IPS-15b (cell line): ENCODE data around the gene F12.

Experiments used
- H3K27me3 ChIP-seq: one replicate; pipeline ENCODE4 v1.6.1; 2013; ENCODE audit warnings: low read length; ENCODE audit not compliant: control insufficient read depth, insufficient read depth
- H3K36me3 ChIP-seq: one replicate; pipeline ENCODE4 v1.6.1; 2013; ENCODE audit warnings: low read length; ENCODE audit not compliant: control insufficient read depth, insufficient read depth
- H3K4me1 ChIP-seq: one replicate; pipeline ENCODE4 v1.6.1; 2013; ENCODE audit warnings: mild to moderate bottlenecking, low read length; ENCODE audit not compliant: control insufficient read depth, insufficient read depth
- H3K4me3 ChIP-seq: one replicate; pipeline ENCODE4 v1.5.1; 2013; ENCODE audit warnings: low read depth, low read length
- H3K9ac ChIP-seq: one replicate; pipeline ENCODE4 v1.6.1; 2013; ENCODE audit warnings: low read depth, mild to moderate bottlenecking, low read length
- H3K9me3 ChIP-seq: one replicate; pipeline ENCODE4 v1.6.1; 2013; ENCODE audit warnings: mild to moderate bottlenecking, low read length; ENCODE audit not compliant: control insufficient read depth, insufficient read depth

Gene F12

DNA sequence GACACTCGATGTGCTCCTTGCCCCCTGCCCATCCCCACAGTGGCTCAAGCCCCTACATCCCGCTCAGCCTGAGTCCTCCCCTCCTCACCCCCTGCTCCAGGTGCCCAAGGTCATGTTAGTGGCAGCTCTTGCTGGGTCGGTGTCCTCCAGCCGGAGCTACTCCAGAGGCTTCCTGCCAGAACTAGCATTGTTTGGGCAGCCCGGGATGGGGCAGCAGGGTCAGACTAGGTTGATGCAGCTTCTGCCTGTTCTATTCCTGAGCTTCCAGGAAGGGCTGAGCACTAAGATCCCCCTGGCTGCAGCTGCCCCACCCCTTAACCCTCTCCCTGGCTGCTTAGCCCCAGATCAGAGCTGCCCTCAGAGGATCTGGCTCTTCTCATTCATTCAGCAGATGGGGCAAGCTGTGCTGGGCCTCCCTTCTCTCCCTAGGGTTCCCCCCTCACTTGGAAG lies 51.0 kb downstream of the F12 start:
- H3K36me3 ChIP-seq, result no peaks in the 10 kb centered on the region
- H3K4me1 ChIP-seq, result peaks cover 8% of the 10 kb centered on the region
- no peaks in the 10 kb centered on the region for H3K9me3 ChIP-seq
- no peak overlapping the region for H3K9ac ChIP-seq
- H3K4me3 ChIP-seq, result no peak overlapping the region
- peaks cover 10% of the 10 kb centered on the region for H3K27me3 ChIP-seq

DNA sequence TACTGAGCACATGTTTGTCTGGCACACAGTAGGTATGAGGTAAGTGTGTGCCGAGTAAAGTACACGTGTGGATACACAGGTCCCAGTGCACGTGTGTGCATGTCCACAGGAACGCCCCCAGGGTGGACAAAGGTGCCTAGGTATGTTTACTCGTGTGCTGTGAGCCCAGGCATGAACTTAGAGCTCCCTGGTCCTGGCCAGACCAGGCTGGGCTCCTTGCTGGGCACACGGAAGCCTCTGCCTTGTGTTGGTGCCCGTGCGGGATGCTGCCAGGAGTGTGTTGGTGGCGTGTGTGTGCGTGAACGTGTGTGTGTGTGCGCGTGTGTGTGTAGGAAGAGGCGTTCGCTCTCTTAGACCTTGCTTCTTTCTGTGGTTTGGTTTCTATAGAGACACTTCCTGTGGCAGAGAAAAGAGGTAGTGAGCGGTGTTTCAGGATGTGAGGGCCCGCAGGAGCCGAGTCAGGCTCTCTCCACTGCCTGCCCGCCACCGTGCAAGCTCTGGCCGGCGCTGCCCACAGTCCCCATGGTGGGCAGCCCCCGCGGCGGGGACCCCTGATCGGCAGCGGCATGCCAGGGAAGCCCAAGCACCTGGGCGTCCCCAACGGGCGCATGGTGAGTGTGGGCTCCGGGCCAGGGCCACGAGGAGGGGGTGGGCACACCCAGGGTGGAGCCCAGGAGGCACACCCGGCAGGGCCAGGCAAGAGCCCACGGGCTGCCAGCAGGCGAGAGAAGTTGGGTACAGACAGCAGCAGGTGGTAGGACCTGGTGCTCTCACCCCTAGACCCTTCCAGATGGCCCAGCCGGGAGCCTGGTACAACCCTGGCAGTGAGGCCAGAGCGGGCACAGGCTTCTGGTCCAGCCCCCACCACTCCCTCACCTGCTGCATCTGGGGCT lies 51.7 kb downstream of the F12 start, which contains the start of gene RGS14:
RGS14 (plus strand) TSS at position 466 of the 893 bp plus-strand sequence; CDS start at position 567, 101 bp downstream.
- Histone ChIP-seq H3K4me1 (peaks cover 8% of the 10 kb centered on the region), H3K27me3 (peaks cover 10% of the 10 kb centered on the region), H3K36me3 (no peaks in the 10 kb centered on the region), H3K4me3 (no peak within 1 kb of the TSS), H3K9ac (no peak within 1 kb of the TSS), H3K9me3 (no peaks in the 10 kb centered on the region)

DNA sequence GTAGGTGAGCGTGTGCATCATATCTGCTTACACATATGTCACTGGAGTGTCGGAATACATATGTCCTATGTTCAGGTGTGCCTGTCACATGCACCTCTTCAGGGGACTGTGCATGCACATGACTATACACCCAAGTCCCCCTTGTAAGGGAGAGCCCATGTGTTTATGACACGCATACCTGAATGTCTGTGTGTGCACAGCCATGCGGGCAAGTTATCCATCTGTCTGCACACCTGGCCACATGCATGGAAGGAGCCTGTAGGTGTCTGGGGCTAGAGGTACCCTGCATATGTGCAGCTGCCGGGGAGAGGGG lies 52.3 kb downstream of the F12 start:
- Histone ChIP-seq H3K9ac (no peak overlapping the region), H3K9me3 (no peaks in the 10 kb centered on the region), H3K4me3 (no peak overlapping the region), H3K27me3 (peaks cover 7% of the 10 kb centered on the region), H3K4me1 (peaks cover 3% of the 10 kb centered on the region), H3K36me3 (no peaks in the 10 kb centered on the region)

DNA sequence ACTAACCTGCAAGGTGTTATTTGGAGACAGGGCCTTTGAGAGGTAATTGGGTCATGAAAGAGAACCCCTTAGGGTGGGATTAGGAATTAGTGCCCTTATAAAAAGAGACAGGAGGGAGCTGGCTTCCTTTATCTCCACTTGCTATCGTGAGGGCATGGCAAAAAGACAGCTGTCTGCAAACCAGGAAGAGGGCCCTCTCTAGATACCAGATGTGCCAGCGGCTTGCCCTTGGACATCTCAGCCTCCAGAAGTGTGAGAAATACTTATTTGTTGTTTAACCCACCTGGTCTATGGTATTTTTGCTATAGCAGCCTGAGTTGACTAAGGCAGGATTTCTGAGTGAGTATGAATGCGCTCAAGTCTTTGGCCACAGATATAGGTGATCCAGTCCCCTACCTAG lies 52.6 kb downstream of the F12 start:
- H3K4me1 ChIP-seq, result no peaks in the 10 kb centered on the region
- H3K27me3 ChIP-seq, result peaks cover 5% of the 10 kb centered on the region
- H3K9me3 ChIP-seq, result no peaks in the 10 kb centered on the region
- no peak overlapping the region for H3K4me3 ChIP-seq
- H3K9ac ChIP-seq, result no peak overlapping the region
- H3K36me3 ChIP-seq, result no peaks in the 10 kb centered on the region

DNA sequence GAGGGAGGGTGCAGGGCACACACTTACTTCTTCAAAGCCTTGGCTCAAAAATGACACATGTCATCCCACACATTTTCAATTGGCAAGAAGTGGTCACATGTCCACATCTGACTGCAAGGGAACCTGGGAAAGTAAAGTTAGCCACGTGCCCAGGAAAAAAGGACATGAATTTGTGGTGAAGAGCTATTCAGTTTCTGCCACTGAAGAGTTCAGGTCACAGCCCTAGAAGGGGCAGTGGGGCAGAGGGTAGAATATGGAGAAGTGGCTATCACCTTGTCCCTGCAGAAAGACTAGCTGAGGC lies 53.5 kb downstream of the F12 start:
- H3K36me3 ChIP-seq, result no peaks in the 10 kb centered on the region
- H3K9me3 ChIP-seq, result no peaks in the 10 kb centered on the region
- no peak overlapping the region for H3K9ac ChIP-seq
- no peak overlapping the region for H3K4me3 ChIP-seq
- peaks cover 5% of the 10 kb centered on the region for H3K27me3 ChIP-seq
- H3K4me1 ChIP-seq, result no peaks in the 10 kb centered on the region

DNA sequence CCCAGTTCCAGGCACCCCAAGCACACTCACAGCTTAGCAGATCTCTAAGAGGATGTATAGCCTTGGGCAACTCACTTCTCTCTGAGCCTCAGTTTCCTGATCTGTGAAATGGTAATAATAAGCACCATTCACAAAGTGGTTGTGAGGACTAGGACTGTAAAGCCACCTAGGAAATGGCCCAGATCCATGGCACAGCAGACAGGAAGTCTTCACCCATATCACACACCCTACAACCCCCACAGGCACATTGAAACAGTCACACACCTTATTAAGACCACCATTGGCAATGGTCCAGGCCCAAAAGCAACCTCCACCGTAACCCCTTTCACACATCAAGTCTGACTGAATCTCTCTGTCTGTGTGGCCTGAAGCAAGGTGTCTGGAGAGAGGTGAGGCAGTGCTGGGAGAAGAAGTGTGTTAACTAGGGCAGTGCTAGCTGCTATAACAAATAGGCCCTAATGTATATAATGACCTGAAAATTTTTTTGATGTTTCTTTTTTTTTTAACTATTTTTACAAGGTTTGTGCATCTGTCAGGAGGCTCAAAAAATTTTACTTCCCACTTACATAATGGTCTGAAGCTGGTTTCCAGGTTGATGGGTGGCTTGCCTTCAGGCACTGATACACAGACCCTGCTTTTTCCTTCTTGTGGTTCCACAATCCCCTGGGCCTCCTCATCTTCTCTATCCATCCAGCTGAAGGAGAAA lies 54.0 kb downstream of the F12 start:
- peaks cover 4% of the 10 kb centered on the region for H3K4me1 ChIP-seq
- no peaks in the 10 kb centered on the region for H3K36me3 ChIP-seq
- H3K9ac ChIP-seq, result no peak overlapping the region
- H3K9me3 ChIP-seq, result no peaks in the 10 kb centered on the region
- no peak overlapping the region for H3K4me3 ChIP-seq
- H3K27me3 ChIP-seq, result peaks cover 5% of the 10 kb centered on the region

DNA sequence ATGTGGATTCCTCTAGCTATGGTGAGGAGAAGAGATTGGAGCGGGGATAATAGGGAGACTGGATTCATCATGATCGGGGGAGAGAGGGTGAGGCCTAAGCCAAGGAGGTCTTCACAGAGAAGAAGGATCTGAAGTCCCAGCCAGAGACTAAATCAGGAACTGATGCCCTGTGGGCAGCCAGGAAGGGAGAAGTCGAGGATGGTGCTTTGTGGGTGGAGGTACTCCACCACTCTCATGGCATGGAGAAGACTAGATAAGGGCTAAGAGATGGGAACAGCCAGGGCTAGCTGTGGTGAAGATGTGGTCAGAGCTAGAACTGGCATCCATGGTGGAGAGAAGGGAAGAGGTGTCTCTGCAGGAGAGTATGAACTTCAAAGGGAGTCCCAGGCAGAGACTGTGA lies 54.7 kb downstream of the F12 start:
- H3K9ac ChIP-seq, result no peak overlapping the region
- peaks cover 5% of the 10 kb centered on the region for H3K27me3 ChIP-seq
- no peak overlapping the region for H3K4me3 ChIP-seq
- no peaks in the 10 kb centered on the region for H3K36me3 ChIP-seq
- H3K9me3 ChIP-seq, result no peaks in the 10 kb centered on the region
- peaks cover 5% of the 10 kb centered on the region for H3K4me1 ChIP-seq

DNA sequence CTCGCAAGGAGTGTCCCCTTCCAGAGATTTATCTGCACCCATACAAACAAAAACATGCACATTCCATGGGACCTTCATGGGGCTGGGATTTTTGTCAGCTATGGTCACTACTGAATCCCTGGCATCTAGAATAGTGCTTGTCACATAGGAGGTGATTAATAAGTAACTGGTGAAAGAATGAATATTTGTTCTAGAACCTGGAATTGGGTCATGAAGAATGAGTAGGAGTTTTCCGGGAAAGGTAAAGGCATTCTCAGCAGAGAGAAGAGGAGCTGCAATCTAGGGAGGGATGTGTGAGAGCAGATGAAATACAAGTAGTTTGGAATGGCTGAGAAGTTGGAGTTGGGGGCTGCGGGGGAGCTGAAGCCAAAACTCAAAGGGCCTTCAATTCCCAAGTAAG lies 55.1 kb downstream of the F12 start:
- Histone ChIP-seq H3K4me1 (peaks cover 5% of the 10 kb centered on the region), H3K36me3 (no peaks in the 10 kb centered on the region), H3K9ac (no peak overlapping the region), H3K4me3 (no peak overlapping the region), H3K9me3 (no peaks in the 10 kb centered on the region), H3K27me3 (peaks cover 5% of the 10 kb centered on the region)

DNA sequence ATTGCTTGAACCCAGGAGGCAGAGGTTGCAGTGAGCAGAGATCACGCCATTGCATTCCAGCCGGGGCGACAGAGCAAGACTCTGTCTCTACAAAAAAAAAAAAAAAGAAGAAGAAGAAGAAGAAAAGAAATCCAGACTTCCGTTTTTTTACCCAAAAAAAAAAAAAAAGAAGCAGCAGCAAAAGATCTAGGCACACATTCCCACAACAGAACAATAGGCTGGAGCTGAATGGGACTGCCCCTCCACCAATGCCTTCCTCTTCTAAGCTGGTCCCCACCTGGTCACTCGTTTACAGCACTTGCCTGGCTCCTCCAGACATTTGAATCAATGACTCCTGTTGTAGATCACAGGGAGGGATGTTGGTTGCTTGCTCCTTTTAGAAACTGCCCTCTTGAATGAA lies 56.3 kb downstream of the F12 start:
- Histone ChIP-seq H3K9me3 (no peaks in the 10 kb centered on the region), H3K9ac (no peak overlapping the region), H3K4me3 (no peak overlapping the region), H3K27me3 (peaks cover 5% of the 10 kb centered on the region), H3K4me1 (peaks cover 5% of the 10 kb centered on the region), H3K36me3 (peaks cover 2% of the 10 kb centered on the region)
